Spleen (tissue), 11 donors: ENCODE data around the gene ADGRF4. TPM values are rescaled to one million over a fixed set of nuclear protein-coding genes. Genes with fewer than 3 reads are reported as not detected.
"Not testable (repeated sequence)": the region's sequence is repeated elsewhere in the genome, so short reads cannot be mapped to it uniquely, and the experiment has no call there.

ENCODE experiments used
- DNase-seq: peaks from one replicate; pipeline ENCODE4 v3.0.0-alpha.2; 2020
- H3K27ac ChIP-seq, 8 donors: fragments of 200-600 bp; sonication (generic) in 7 of 8; 1 replicate in 4 of 8; 2 replicates in 4 of 8; pipeline versions ENCODE4 v1.5.0 to v1.8.0; 2016 to 2021; ENCODE audit warnings: inconsistent platforms in 4 of 8, mild to moderate bottlenecking in 4 of 8, moderate library complexity in 1 of 8
- H3K27me3 ChIP-seq, 7 donors: fragments of 200-600 bp; sonication (generic) in 6 of 7; replicated peaks in 1 of 7; 1 replicate in 4 of 7; 2 replicates in 3 of 7; pipeline versions ENCODE4 v1.5.0 to v1.8.0; 2016 to 2021; ENCODE audit warnings: inconsistent platforms in 3 of 7, mild to moderate bottlenecking in 1 of 7
- H3K36me3 ChIP-seq, 6 donors: fragments of 200-600 bp; sonication (generic) in 5 of 6; 1 replicate in 4 of 6; 2 replicates in 2 of 6; pipeline versions ENCODE4 v1.5.0 to v1.8.0; 2016 to 2021; ENCODE audit warnings: inconsistent platforms in 2 of 6
- H3K4me1 ChIP-seq, 6 donors: fragments of 200-600 bp; sonication (generic) in 5 of 6; 1 replicate in 3 of 6; 2 replicates in 3 of 6; pipeline versions ENCODE4 v1.5.0 to v1.8.0; 2016 to 2021; ENCODE audit warnings: inconsistent platforms in 3 of 6
- H3K4me3 ChIP-seq, 8 donors: fragments of 200-600 bp; sonication (generic) in 7 of 8; 1 replicate in 4 of 8; 2 replicates in 4 of 8; pipeline versions ENCODE4 v1.5.0 to v1.8.0; 2016 to 2021; ENCODE audit warnings: inconsistent platforms in 4 of 8, mild to moderate bottlenecking in 4 of 8, moderate library complexity in 2 of 8
- H3K9me3 ChIP-seq, 8 donors: fragments of 200-600 bp; sonication (generic) in 7 of 8; 1 replicate in 4 of 8; 2 replicates in 4 of 8; pipeline versions ENCODE4 v1.5.0 to v1.8.0; 2016 to 2021; ENCODE audit warnings: inconsistent platforms in 4 of 8
- POLR2A ChIP-seq, 3 donors: fragments of 450-650 bp; IDR thresholded peaks; one replicate each; pipeline ENCODE4 v1.5.1; 2017; ENCODE audit warnings: antibody characterized with exemption in 3 of 3, mild to moderate bottlenecking in 1 of 3
- POLR2AphosphoS5 ChIP-seq, 3 donors: sonication (generic); formaldehyde crosslinking; IDR thresholded peaks; one replicate each; pipeline ENCODE4 v1.5.1; 2017; ENCODE audit warnings: antibody characterized with exemption in 3 of 3
- WGBS, 5 donors: extraction: QIAGEN DNeasy Blood & Tissue Kit in 3 of 5; methylation state at CpG; one replicate each; pipeline versions ENCODE4 v1.1.5 to v1.1.7; 2013 to 2018; 5-methylcytosine and 5-hydroxymethylcytosine counted together
- intact Hi-C: fragments of 100-400 bp; cut with DNase I; formaldehyde crosslinking; loops from one replicate; pipeline ENCODE4 v1.15.0; 2023; ENCODE audit warnings: low total_unique reads
- polyA plus RNA-seq, 3 donors: library from polyadenylated mRNA; stranded (reverse); fragments of 200-250 nt; gene quantifications; one replicate each; pipeline ENCODE4 v1.2.1, GENCODE V29; 2013
- total RNA-seq, 7 donors: library from RNA; depleted of rRNA in 3 of 7; stranded (reverse); fragments of >200 nt in 3 of 7; fragmentation: NEBNext Ultra II Directional in 4 of 7; extraction: Animal tissue kit (Norgen Biotek cat#: 25700) in 4 of 7; gene quantifications; one replicate each; pipeline versions ENCODE4 v1.1.0 to v1.2.1, GENCODE V29; 2016 to 2021
- TF ChIP-seq, protein P1 (sequence below), 11 experiments: fragments of 200-600 bp in 7 of 11; fragments of 450-650 bp in 4 of 11; sonication (generic) in 4 of 11; IDR thresholded peaks in 8 of 11; conservative IDR thresholded peaks in 3 of 11; 1 replicate in 7 of 11; 2 replicates in 4 of 11; pipeline versions ENCODE4 v1.4.0 to v1.8.0; 2016 to 2021; ENCODE audit warnings: antibody characterized with exemption in 11 of 11, inconsistent platforms in 4 of 11, mild to moderate bottlenecking in 1 of 11
- donor health status: healthy with polysubstance abuse.
- donor health status: DM: no; HTN: no; CAD: no; lungs with moderate emphysema.
- donor health status: DM: no; HTN: no; CAD: no.
- donor health status: Bipolar disorder and iron deficiency.
- donor health status: healthy.
- donor health status: DM: no; HTN: no; CAD: no.
- donor health status: DM: yes; HTN: yes; CAD: no.

ADGRF4 gene
- total and polyA plus RNA-seq, 10 donors, result not detected

DNA sequence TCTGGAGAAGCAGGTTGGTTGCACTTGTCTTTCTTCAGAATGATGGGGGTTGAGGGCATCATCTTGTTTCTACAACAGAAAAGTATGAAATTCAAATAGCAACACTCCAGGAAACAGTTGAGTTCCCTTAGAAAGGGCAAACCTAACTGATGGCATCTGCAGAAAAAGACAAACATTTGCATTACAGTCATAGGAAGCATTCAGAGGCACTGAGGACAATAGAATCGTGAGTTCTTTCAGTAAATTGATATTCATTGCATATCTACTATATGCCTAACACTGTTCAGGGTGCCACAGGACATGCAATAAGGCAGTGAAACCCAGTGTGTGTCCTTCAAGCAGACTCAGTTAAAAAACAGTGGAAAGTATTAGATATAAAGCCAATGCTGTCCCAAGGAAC lies 42.3 kb downstream of the ADGRF4 start:
- intact Hi-C loops, result no loop called here
- 69 to 89% (median 80%) methylated on average over 1 of the region's 1 CpG for WGBS, 5 donors
- TF ChIP-seq POLR2A (IDR thresholded peaks at IDR 0.05), result no peak
- TF ChIP-seq, protein P1, sequence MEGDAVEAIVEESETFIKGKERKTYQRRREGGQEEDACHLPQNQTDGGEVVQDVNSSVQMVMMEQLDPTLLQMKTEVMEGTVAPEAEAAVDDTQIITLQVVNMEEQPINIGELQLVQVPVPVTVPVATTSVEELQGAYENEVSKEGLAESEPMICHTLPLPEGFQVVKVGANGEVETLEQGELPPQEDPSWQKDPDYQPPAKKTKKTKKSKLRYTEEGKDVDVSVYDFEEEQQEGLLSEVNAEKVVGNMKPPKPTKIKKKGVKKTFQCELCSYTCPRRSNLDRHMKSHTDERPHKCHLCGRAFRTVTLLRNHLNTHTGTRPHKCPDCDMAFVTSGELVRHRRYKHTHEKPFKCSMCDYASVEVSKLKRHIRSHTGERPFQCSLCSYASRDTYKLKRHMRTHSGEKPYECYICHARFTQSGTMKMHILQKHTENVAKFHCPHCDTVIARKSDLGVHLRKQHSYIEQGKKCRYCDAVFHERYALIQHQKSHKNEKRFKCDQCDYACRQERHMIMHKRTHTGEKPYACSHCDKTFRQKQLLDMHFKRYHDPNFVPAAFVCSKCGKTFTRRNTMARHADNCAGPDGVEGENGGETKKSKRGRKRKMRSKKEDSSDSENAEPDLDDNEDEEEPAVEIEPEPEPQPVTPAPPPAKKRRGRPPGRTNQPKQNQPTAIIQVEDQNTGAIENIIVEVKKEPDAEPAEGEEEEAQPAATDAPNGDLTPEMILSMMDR (IDR thresholded peaks at IDR 0.05 in 8 of 11, conservative IDR thresholded peaks at IDR 0.05 in 3 of 11), result no peak
- no peak for TF ChIP-seq POLR2AphosphoS5 (IDR thresholded peaks at IDR 0.05)

DNA sequence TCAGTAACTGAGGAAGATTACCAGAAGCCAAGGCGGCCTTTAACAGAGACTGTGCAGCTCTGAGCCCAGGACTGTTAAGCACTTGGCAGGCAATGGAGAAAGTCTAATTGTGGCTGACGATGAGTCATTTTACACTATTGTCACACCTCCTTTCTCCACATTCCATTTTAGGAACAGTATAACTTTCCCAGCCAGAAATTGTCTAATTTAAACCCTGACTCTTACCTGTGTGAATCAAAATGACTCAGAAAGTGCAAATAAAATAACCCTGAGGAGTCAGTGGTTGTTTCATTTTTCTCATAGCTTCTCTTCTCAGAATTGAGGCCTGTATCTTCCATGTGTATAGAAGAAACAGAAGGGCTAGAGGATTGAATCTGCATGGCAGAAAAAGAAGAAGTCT lies 43.4 kb downstream of the ADGRF4 start:
- no peak for DNase-seq
- H3K4me1 ChIP-seq, result no peaks in the 10 kb centered on the region
- WGBS, 5 donors, result 67 to 92% (median 80%) methylated on average over 2 of the region's 2 CpGs
- no peaks in the 10 kb centered on the region for H3K36me3 ChIP-seq
- H3K27me3 ChIP-seq, result peaks cover 0 to 6% (median 0%) of the 10 kb centered on the region in 7 donors
- TF ChIP-seq, protein P1 (IDR thresholded peaks at IDR 0.05 in 8 of 11, conservative IDR thresholded peaks at IDR 0.05 in 3 of 11), result no peak
- TF ChIP-seq POLR2AphosphoS5 (IDR thresholded peaks at IDR 0.05) (no peak), POLR2A (IDR thresholded peaks at IDR 0.05) (no peak)
- no peak overlapping the region for H3K4me3 ChIP-seq
- H3K9me3 ChIP-seq, result peaks cover 0 to 4% (median 0%) of the 10 kb centered on the region in 8 donors
- intact Hi-C loops, result no loop called here
- no peak overlapping the region for H3K27ac ChIP-seq

More for the DNA sequence above, 42.3 kb downstream of the ADGRF4 start:
- H3K4me1 ChIP-seq, result no peaks in the 10 kb centered on the region
- no peaks in the 10 kb centered on the region for H3K36me3 ChIP-seq
- H3K9me3 ChIP-seq, result peaks cover 0 to 4% (median 0%) of the 10 kb centered on the region in 8 donors
- no peak for DNase-seq
- peaks cover 0 to 6% (median 0%) of the 10 kb centered on the region in 7 donors for H3K27me3 ChIP-seq
- H3K27ac ChIP-seq, result no peak overlapping the region
- H3K4me3 ChIP-seq, result no peak overlapping the region

DNA sequence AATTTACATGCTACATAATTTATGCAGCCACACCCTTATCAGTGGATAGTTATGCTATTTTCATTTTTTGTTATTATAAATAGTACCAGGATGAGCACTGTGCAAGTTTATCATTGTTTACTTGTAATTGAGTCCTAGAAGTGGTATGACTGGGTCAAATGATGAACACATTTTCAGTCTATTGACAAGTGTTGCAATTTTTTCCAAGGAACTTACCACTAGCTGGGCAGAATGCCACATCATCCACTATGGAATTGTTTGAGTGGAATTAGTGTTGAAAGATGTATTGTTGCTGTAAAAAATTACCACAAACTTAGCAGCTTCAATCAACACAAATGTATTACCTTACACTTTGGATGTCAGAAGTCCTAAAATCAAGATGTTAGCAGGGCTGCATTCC lies 45.4 kb downstream of the ADGRF4 start:
- no peak for TF ChIP-seq POLR2A (IDR thresholded peaks at IDR 0.05)
- TF ChIP-seq, protein P1 (IDR thresholded peaks at IDR 0.05 in 8 of 11, conservative IDR thresholded peaks at IDR 0.05 in 3 of 11), result no peak
- no peak for TF ChIP-seq POLR2AphosphoS5 (IDR thresholded peaks at IDR 0.05)
- no peaks in the 10 kb centered on the region for H3K4me1 ChIP-seq
- intact Hi-C loops, result no loop called here

DNA sequence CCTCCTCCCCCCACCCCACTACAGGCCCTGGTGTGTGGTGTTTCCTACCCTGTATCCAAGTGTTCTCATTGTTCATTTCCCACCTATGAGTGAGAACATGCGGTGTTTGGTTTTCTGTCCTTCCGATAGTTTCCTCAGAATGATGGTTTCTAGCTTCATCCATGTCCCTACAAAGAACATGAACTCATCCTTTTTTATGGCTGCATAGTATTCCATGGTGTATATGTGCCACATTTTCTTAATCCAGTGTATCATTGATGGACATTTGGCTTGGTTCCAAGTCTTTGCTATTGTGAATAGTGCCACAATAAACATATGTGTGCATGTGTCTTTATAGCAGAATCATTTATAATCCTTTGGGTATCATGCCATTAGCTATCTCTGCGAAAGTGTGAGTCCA lies 46.9 kb downstream of the ADGRF4 start:
- H3K4me3 ChIP-seq, H3K36me3 ChIP-seq, H3K27me3 ChIP-seq, intact Hi-C loops, DNase-seq, H3K4me1 ChIP-seq, H3K9me3 ChIP-seq, H3K27ac ChIP-seq: not testable (repeated sequence)
- WGBS, 5 donors, result 92 to 99% (median 95%) methylated on average over 3 of the region's 3 CpGs

More for the DNA sequence above, 45.4 kb downstream of the ADGRF4 start:
- no peaks in the 10 kb centered on the region for H3K36me3 ChIP-seq
- peaks cover 0 to 6% (median 0%) of the 10 kb centered on the region in 7 donors for H3K27me3 ChIP-seq
- no peak for DNase-seq
- no peak overlapping the region for H3K27ac ChIP-seq
- H3K9me3 ChIP-seq, result peaks cover 0 to 4% (median 0%) of the 10 kb centered on the region in 8 donors
- no peak overlapping the region for H3K4me3 ChIP-seq

DNA sequence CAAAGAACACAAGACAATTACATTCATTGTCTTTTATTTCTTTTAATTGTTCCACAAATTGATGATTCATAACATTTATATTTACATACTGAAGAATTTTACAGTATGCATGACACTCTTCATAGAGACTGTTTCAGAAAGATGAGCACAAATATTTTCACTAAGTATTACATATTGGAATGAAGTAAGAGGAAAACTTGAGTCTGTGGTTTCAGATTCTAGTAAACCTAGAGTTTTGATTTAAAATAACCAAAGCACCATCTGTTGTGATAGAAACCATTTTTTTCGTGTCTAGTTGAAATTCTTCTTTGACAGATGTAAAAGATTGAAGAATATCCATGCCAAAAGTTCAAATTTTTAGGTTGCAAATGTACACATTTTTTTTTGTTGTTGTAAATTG lies 51.4 kb downstream of the ADGRF4 start:
- no peak for DNase-seq
- H3K36me3 ChIP-seq, result no peaks in the 10 kb centered on the region
- intact Hi-C loops, result no loop called here
- H3K4me1 ChIP-seq, result no peaks in the 10 kb centered on the region
- peaks cover 0 to 4% (median 0%) of the 10 kb centered on the region in 8 donors for H3K9me3 ChIP-seq
- no peak for TF ChIP-seq POLR2AphosphoS5 (IDR thresholded peaks at IDR 0.05)
- TF ChIP-seq, protein P1 (IDR thresholded peaks at IDR 0.05 in 8 of 11, conservative IDR thresholded peaks at IDR 0.05 in 3 of 11), result no peak
- no peak for TF ChIP-seq POLR2A (IDR thresholded peaks at IDR 0.05)
- no peak overlapping the region for H3K4me3 ChIP-seq
- WGBS, 5 donors, result 48 to 70% (median 59%) methylated on average over 1 of the region's 1 CpG
- H3K27me3 ChIP-seq, result no peaks in the 10 kb centered on the region
- no peak overlapping the region for H3K27ac ChIP-seq
